A673 (cell line): ENCODE measurements around the gene RUFY2.

Experiments used
- CTCF ChIP-seq: fragments of 300-800, 200-600 bp; sonication (generic); conservative IDR thresholded peaks from 2 replicates; pipeline ENCODE4 v1.5.1; 2017; ENCODE audit warnings: low read depth, mild to moderate bottlenecking, antibody characterized with exemption, low read length, moderate library complexity, mixed read lengths
- EZH2 ChIP-seq: fragments of 200-600 bp; sonication (generic); IDR thresholded peaks from 2 replicates; pipeline ENCODE4 v1.6.1; 2017; ENCODE audit warnings: borderline replicate concordance, low read depth, mild to moderate bottlenecking, mixed read lengths, antibody characterized with exemption, low read length; ENCODE audit not compliant: poor library complexity, severe bottlenecking

- no peak for TF ChIP-seq CTCF
- TF ChIP-seq EZH2: no peak
Observed at GRCh38 chr10:68333058-68333395, 74.0 kb downstream of the RUFY2 start.
